Memory B cell (primary cell): ENCODE results near the gene ASAH2B.
"Not testable (repeated sequence)": the region's sequence is repeated elsewhere in the genome, so short reads cannot be mapped to it uniquely, and the experiment has no call there.

ENCODE experiments used
- ATAC-seq: fragments of 150-1000 bp; cut with Tn5 transposase; 2 replicates; pipeline ENCODE4 v1.10.0; 2021; ENCODE audit warnings: low read depth, mild to moderate bottlenecking, moderate library complexity
- DNase-seq, 2 donors: peaks; one replicate each; pipeline ENCODE4 v3.0.0; 2022; ENCODE audit warnings: low spot score in 2 of 2
- H3K27ac Mint-ChIP-seq: one replicate; pipeline ENCODE4 v1.8.0; 2022; ENCODE audit warnings: mild to moderate bottlenecking, moderate library complexity, mixed read lengths
- H3K27me3 Mint-ChIP-seq: one replicate; pipeline ENCODE4 v1.8.0; 2022; ENCODE audit warnings: mixed read lengths
- H3K36me3 Mint-ChIP-seq: one replicate; pipeline ENCODE4 v1.8.0; 2022; ENCODE audit warnings: mild to moderate bottlenecking, mixed read lengths
- H3K4me1 Mint-ChIP-seq: one replicate; pipeline ENCODE4 v1.8.0; 2022; ENCODE audit warnings: mixed read lengths
- H3K4me3 Mint-ChIP-seq: one replicate; pipeline ENCODE4 v1.8.0; 2022; ENCODE audit warnings: mild to moderate bottlenecking, moderate library complexity, mixed read lengths
- H3K9me3 Mint-ChIP-seq: one replicate; pipeline ENCODE4 v1.8.0; 2022; ENCODE audit warnings: mixed read lengths

Gene ASAH2B

DNA sequence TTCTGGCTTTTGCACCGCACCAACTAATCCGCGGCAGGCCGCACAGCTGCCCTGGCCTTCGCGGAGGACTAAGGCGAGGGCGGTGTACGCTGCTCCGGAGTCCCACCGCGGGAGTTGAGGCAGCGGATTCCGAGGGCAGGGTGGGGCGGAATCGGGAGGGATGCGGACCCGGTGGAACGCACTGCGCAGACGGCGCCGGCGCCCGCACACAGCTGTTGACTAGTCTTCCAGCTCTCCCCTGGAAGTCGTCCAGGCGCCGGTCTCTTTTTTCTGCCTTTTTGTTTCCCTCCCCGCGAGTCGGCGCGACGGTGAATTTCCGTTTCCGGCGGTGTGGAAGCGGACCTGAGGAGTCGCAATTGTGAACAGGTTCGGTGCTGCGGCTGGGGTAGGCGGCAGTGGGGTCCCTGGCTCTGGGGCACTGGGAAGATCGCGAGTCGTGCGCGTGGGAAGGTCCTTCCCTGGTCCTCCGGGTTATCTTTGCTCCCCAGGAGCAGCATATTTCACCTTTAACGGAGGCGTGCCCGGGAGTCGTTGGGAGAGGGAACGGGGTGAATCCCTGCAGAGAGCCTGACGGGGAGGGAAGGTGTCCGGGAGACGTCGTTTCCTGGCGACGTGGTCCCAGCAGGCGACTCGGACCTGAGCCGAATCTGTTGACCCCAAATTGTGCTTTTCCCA is at the start of gene ASAH2B:
TSS of gene ASAH2B (plus strand) at position 319 of the 675 bp plus-strand sequence. CDS start 5,195 bp downstream, outside the sequence.
- Mint-ChIP-seq H3K4me1 (peaks cover 21% of the 10 kb centered on the region), H3K36me3 (no peaks in the 10 kb centered on the region), H3K4me3 (peak within 1 kb of the TSS; percentile 100), H3K27ac (peak within 1 kb of the TSS; percentile 75), H3K27me3 (peaks cover 5% of the 10 kb centered on the region), H3K9me3 (no peaks in the 10 kb centered on the region)
- ATAC-seq (peak; percentile 68), DNase-seq (peak; percentile 26 to 42)

DNA sequence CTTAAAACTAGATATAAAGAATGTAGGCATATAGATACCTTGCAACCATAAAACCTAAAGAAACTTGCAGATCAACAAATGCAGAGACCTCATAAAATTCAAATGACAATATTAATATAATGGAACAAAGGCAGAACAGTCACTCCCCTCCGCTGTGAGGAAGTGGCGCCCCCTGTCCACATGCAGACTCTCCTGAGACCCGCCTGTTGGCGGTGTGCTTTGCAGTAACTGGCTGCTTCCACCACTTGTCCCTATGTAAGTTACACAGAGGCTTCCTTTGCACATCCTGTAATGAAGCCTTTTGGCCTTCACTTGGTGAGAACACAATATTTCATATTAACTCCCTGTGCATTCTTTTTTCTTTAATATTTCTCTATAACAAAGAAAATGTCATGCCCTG is 41.9 kb upstream of the ASAH2B start:
- not testable (repeated sequence) for ATAC-seq

DNA sequence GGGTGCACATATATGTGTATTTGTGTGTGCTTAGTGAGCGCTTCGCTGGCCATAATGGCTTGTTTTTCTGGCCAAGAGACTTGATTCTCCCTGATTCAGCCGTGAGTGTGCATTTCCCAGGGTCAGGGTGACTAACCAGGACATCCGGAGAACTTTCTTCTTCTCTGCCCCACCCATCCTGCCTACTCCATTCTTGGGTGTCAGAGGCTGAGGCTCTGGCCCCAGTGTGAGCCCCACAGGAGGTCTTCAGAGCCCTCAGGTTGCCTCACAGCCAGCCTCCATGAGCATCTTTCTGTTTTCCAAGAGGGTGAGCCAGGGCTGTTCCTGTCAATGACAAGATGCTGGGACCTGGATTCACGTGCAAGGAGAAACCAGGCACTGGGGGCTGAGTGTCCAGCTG is 37.8 kb upstream of the ASAH2B start:
- not testable (repeated sequence) for ATAC-seq, H3K27me3 Mint-ChIP-seq, DNase-seq, H3K4me1 Mint-ChIP-seq, H3K4me3 Mint-ChIP-seq, H3K27ac Mint-ChIP-seq, H3K9me3 Mint-ChIP-seq, H3K36me3 Mint-ChIP-seq

More for the DNA sequence above, 41.9 kb upstream of the ASAH2B start:
- not testable (repeated sequence) for H3K4me1 Mint-ChIP-seq, H3K4me3 Mint-ChIP-seq, H3K36me3 Mint-ChIP-seq, H3K9me3 Mint-ChIP-seq, DNase-seq, H3K27ac Mint-ChIP-seq
- H3K27me3 Mint-ChIP-seq = peaks cover 12% of the 10 kb centered on the region

DNA sequence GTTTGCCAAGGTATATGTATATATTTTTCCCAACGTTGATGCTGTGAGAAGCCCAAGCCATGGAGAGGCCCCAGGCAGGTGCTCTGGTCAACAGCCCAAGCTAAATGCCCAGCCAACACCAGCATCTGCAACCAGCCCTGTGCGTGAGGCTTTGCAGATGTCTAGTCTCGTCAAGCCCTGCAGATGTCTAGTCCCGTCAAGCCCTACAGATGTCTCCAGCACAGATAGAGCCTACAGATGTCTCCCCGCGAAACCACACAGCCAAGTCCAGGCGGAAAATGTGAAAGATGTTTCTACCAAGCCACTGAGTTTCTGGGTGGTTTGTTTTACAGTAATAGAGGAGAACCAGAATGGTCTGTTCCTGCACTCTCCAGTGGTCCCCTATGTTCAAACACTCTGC is 36.7 kb upstream of the ASAH2B start:
- H3K36me3 Mint-ChIP-seq, H3K4me3 Mint-ChIP-seq, DNase-seq, ATAC-seq, H3K27ac Mint-ChIP-seq, H3K4me1 Mint-ChIP-seq, H3K27me3 Mint-ChIP-seq, H3K9me3 Mint-ChIP-seq: not testable (repeated sequence)

DNA sequence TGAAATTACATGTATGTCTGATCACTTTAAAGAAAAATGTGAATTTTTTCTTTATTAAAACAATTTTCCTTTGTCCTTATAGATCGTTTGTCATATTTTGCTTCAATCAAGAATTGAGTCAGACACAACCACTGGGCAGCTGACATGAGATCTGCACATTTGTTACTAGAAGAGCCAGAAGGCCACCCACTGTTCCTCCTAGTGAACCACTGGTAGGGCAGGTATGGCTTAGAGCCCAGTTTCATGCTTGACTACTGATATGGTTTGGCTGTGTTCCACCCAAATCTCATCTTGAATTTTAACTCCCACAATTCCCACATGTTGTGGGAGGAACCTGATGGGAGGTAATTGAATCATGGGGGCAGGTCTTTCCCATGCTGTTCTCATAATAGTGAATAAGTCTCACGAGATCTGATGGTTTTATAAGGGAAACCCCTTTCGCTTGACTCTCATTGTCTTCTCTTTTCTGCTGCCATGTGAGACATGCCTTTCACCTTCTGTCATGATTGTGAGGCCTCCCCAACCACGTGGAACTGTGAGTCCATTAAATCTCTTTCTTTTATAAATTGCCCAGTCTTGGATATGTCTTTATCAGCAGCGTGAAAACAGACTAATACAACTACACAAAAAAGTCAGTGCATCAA is 35.2 kb upstream of the ASAH2B start:
- H3K36me3 Mint-ChIP-seq, DNase-seq, H3K9me3 Mint-ChIP-seq, H3K4me1 Mint-ChIP-seq, ATAC-seq, H3K4me3 Mint-ChIP-seq, H3K27me3 Mint-ChIP-seq, H3K27ac Mint-ChIP-seq: not testable (repeated sequence)

DNA sequence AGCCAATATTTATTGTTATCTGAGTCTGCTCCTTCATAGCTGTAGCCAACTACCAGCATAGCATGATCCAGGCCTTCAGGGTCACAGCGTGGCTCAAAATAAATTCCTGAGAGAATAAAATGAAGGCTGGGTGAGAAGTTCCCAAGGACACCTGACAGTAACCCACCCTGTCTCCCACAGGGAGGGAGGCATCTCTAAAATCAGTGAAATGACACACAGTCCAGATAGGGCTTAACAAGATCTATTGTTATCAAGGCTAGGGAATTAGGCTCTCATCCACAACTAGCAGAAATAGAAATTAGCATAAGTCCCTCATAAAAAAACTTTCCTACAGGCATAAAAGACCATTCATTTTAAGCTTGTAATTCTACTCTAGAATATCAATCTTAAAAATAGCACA is 33.7 kb upstream of the ASAH2B start:
- H3K4me3 Mint-ChIP-seq, ATAC-seq, H3K36me3 Mint-ChIP-seq, H3K9me3 Mint-ChIP-seq, H3K27me3 Mint-ChIP-seq, DNase-seq, H3K27ac Mint-ChIP-seq, H3K4me1 Mint-ChIP-seq: not testable (repeated sequence)

- H3K9me3 Mint-ChIP-seq, H3K36me3 Mint-ChIP-seq, H3K27me3 Mint-ChIP-seq, DNase-seq, H3K4me1 Mint-ChIP-seq, H3K27ac Mint-ChIP-seq, H3K4me3 Mint-ChIP-seq, ATAC-seq: not testable (repeated sequence)
Observed at GRCh38 chr10:50710241-50710640, 29.5 kb upstream of the ASAH2B start.

GRCh38 chr10:50723812-50724211 is 15.9 kb upstream of the ASAH2B start:
- ATAC-seq = peak; percentile 34

GRCh38 chr10:50728112-50728511 is 11.6 kb upstream of the ASAH2B start:
- not testable (repeated sequence) for H3K27ac Mint-ChIP-seq, H3K36me3 Mint-ChIP-seq, H3K4me3 Mint-ChIP-seq, DNase-seq, H3K9me3 Mint-ChIP-seq, H3K4me1 Mint-ChIP-seq, ATAC-seq
- H3K27me3 Mint-ChIP-seq = peaks cover 11% of the 10 kb centered on the region

More at GRCh38 chr10:50723812-50724211, 15.9 kb upstream of the ASAH2B start:
- not testable (repeated sequence) for H3K4me1 Mint-ChIP-seq, H3K36me3 Mint-ChIP-seq, DNase-seq, H3K4me3 Mint-ChIP-seq, H3K27ac Mint-ChIP-seq, H3K9me3 Mint-ChIP-seq, H3K27me3 Mint-ChIP-seq

DNA sequence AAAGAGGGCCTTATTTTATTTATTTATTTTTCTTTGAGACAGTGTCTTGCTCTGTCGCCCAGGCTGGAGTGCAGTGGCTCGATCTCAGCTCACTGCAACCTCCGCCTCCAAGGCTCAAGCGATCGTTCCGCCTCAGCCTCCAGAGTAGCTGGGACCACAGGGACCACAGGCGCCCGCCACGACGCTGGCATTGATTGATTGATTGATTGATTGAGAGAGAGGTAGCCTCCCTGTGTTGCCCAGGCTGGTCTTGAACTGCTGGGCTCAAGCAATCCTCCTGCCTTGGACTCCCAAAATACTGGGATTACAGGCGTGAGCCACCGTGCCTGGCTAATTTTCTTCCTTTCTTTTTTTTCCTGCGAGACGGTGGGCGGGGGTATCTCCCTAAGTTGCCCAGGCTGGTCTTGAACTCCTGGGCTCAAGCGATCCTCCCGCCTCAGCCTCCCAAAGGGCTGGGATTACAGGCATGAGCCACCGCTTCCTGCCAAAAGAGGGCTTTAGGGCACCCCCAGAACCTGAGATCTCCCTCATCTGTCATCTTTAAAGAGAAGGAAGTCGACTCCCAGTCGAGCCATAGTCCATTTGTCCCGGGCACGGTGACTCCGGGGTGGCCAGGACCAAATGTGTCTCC is 634 bp upstream of the ASAH2B start:
- not testable (repeated sequence) for H3K36me3 Mint-ChIP-seq, H3K27me3 Mint-ChIP-seq, DNase-seq, ATAC-seq, H3K9me3 Mint-ChIP-seq
- H3K4me1 Mint-ChIP-seq = peaks cover 21% of the 10 kb centered on the region
- H3K4me3 Mint-ChIP-seq = peak overlapping the region; percentile 100
- peak overlapping the region; percentile 75 for H3K27ac Mint-ChIP-seq

DNA sequence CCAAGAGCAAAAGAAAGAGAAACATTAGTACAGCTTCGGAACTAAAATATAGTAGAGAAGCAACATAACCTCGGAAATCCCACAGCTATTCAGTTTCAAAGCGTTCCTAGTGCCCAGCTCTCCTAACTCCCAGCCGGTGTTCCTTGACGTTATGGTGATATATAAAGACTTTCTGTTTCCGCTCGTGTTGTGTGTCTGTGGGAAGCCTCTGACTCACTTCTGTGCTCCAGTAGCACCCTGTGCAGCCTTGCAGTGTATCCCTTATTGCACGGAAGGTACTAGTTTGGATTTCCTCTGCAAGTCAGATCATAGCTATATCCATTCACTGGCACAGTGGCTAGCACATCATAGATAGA is 535 bp downstream of the ASAH2B start:
- Mint-ChIP-seq H3K4me1 (peaks cover 21% of the 10 kb centered on the region), H3K36me3 (no peaks in the 10 kb centered on the region), H3K27ac (peak overlapping the region; percentile 75), H3K27me3 (peaks cover 3% of the 10 kb centered on the region), H3K4me3 (peak overlapping the region; percentile 100), H3K9me3 (no peaks in the 10 kb centered on the region)
- DNase-seq (no peak), ATAC-seq (no peak)

GRCh38 chr10:50742820-50743219 is 3.1 kb downstream of the ASAH2B start:
- H3K4me1 Mint-ChIP-seq = peaks cover 21% of the 10 kb centered on the region
- H3K4me3 Mint-ChIP-seq, H3K27me3 Mint-ChIP-seq, H3K9me3 Mint-ChIP-seq, H3K27ac Mint-ChIP-seq, H3K36me3 Mint-ChIP-seq: not testable (repeated sequence)
- peak in 1 of 2 donors; percentile 38 for DNase-seq
- peak; percentile 69 for ATAC-seq

DNA sequence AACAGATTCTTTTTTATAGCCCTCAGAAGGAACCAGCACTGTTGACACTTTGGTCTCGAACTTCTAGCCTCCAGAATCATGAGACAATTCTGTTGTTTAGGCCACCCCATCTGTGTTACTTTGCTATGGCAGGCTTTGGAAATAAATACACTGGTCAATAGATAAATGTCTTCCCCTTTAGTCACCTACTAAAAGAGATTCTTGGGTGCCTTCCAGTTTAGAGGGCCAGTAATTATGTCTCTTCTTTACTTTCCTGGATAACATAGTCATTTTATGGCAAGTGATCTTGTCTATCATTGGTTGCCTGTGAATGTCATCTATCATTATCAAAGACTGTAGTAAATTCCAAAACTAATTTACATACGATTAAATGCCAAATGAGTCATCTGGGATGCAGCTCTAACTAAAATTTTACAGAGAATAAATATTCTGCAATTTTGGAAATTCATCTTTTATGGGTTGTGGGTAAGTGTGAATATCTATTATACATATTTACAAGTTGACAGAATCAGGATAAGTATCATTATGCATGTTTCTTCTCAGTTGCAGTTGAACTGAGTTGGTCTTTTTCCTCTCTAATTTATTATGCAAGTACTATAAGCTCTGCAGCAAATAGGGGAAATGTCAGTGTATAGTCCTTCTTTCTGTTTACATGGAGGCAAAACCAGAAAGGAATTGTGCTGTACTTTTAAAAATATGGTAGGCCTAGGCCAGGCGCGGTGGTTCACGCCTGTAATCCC is 27.2 kb downstream of the ASAH2B start:
- DNase-seq, H3K4me3 Mint-ChIP-seq, H3K4me1 Mint-ChIP-seq, H3K27me3 Mint-ChIP-seq, H3K9me3 Mint-ChIP-seq, H3K27ac Mint-ChIP-seq, H3K36me3 Mint-ChIP-seq, ATAC-seq: not testable (repeated sequence)

DNA sequence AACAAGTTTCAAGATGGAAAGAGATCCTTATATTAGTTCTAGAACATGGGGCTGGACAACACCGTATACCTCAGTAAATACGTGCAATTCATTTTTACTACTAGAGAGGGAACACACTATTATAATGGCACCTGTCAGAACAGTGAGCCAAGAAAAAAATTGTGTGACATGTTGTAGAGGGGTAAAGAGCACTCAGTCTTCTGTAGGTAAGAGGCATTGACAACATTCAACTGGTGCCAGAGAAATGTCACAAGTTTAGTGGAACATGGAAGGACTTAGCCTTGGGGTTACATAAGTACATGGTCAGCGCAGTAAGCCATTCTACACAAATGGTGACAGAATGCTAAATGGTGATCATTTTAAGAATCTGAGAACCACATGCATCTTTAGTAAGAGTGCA is 32.3 kb downstream of the ASAH2B start:
- not testable (repeated sequence) for H3K27ac Mint-ChIP-seq, DNase-seq, H3K4me1 Mint-ChIP-seq, H3K36me3 Mint-ChIP-seq, H3K9me3 Mint-ChIP-seq, H3K4me3 Mint-ChIP-seq, ATAC-seq, H3K27me3 Mint-ChIP-seq
